ENCODE measurements around the gene NDUFV3. TPM values are rescaled to one million over a fixed set of nuclear protein-coding genes. Genes with fewer than 3 reads are reported as not detected.
"Not testable (repeated sequence)": the region's sequence is repeated elsewhere in the genome, so short reads cannot be mapped to it uniquely, and the experiment has no call there.

NDUFV3 gene
- total RNA-seq, 2 donors from 2014 or later = 17.8 to 18.0 TPM

DNA sequence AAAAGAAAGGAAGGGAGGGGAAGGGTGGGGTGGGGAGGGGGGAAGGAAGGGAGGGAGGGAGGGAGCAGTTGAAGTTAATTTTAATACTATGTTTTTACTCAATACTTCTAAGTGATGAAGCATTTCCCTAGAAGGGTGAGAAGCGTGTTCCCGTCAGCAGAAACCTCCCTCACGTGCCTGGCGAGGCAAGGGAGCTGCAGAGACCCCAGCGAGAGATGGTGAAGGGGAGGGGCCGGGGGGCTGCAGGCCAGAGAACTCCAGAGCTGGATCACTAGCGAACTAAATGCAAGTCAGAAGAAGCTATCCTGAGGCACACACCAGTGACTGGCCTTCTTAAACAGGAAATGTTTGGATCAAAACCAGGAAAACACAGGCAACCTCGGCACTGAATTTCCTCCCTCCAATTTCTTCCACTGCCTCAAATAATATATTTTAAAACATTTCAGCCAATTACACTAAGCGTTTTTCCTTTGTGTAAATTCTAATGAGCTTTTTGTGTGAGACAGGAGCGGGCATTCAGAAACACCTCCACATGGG lies 31.7 kb upstream of the NDUFV3 start:
- H3K27me3 Mint-ChIP-seq = no peaks in the 10 kb centered on the region
- no peak overlapping the region for H3K27ac Mint-ChIP-seq
- peaks cover 5% of the 10 kb centered on the region for H3K36me3 Mint-ChIP-seq (ENCODE audit: low read depth)
- peaks cover 24% of the 10 kb centered on the region for H3K4me1 Mint-ChIP-seq
- DNase-seq = no peak
- H3K4me3 Mint-ChIP-seq = no peak overlapping the region
- H3K9me3 ChIP-seq (ENCODE audit: control insufficient read depth, low read length, poor library complexity, severe bottlenecking) = no peaks in the 10 kb centered on the region
- no peak for ATAC-seq

DNA sequence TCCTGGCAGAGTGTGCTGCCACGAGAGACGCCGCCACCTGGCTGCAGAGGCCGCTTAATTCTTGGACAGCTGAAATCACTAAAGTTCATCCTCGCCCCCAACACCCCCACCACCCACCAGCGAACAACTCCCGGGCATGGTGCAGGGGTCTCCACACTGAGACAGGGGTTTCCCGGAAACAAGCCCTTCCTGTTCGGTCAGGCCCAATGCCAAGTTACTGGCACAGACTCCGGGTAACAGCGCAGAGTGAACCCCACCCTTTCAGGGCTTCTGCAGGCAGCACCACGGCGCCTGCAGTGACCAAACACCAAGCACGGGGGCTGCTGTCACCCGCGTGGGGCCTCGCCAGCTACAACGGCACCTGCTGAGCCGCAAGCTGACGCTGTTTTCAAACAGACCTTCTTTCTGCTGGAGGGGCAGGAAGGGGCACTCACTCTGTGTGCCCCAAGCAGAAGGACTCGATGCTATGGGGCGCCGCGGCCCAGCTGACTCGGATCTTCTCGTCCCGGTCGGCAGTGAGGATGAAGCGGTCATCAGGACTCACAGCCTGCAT lies 31.2 kb upstream of the NDUFV3 start:
- Mint-ChIP-seq H3K4me1 (peaks cover 20% of the 10 kb centered on the region), H3K27me3 (no peaks in the 10 kb centered on the region), H3K36me3 (ENCODE audit: low read depth) (peaks cover 5% of the 10 kb centered on the region), H3K27ac (no peak overlapping the region), H3K4me3 (no peak overlapping the region)
- ATAC-seq (no peak), DNase-seq (no peak)
- no peaks in the 10 kb centered on the region for H3K9me3 ChIP-seq (ENCODE audit: control insufficient read depth, low read length, poor library complexity, severe bottlenecking)

DNA sequence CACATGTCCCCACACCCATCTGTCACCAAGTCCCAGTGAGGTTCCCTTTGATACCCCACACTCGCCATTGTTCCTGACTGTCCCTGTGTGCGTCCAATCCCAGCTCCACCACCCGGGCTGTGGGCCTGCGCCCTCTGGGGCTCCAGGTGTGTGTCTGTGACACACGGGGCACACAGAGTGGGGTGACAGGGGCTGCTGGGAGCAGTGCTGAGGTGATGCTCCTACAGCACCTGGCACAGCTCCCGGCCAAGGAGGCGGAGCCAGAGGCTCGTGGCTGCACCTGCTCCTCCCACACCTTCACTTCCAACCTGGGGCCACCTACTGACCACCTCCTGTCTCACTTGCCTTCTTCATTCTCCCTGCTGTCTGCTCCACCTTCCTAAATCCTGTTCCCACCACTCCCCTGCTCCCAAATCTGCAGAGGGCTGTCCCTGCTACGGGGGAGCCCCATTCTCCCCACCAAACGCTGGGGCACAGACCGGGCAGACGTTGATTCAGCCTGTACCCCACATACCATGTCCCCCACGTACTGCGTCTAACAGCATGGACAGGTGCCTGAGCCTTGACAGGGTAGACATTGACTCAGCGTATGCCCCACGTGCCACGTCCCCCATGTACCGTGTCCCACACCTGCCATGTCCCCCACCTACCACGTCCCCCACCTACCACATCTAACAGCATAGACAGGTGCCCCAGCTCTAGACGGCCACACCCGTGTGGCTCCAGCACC lies 30.2 kb upstream of the NDUFV3 start:
- no peak for DNase-seq
- no peak for ATAC-seq
- no peak overlapping the region for H3K4me3 Mint-ChIP-seq
- H3K9me3 ChIP-seq (ENCODE audit: control insufficient read depth, low read length, poor library complexity, severe bottlenecking) = no peaks in the 10 kb centered on the region
- H3K36me3 Mint-ChIP-seq (ENCODE audit: low read depth) = peaks cover 3% of the 10 kb centered on the region
- peaks cover 18% of the 10 kb centered on the region for H3K4me1 Mint-ChIP-seq
- no peaks in the 10 kb centered on the region for H3K27me3 Mint-ChIP-seq
- no peak overlapping the region for H3K27ac Mint-ChIP-seq

DNA sequence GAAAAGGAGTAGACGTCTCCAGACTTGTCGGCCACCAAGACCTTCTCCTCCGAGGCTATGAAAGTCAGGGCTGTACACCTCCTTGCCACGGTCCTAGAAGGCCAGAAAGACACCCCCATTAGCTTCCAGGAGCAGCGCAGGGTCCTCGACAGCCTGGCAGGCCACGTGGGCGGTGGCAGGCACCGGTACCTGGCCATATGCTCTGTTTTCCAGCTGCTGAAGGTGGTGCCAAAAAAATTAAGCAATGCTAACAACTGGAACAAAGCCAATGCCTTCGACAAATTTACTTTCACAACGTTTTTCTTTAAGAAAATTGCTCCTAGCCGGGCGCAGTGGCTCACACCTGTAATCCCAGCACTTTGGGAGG lies 29.6 kb upstream of the NDUFV3 start:
- ATAC-seq (no peak), DNase-seq (no peak)
- no peaks in the 10 kb centered on the region for H3K9me3 ChIP-seq (ENCODE audit: control insufficient read depth, low read length, poor library complexity, severe bottlenecking)
- H3K4me3 Mint-ChIP-seq = no peak overlapping the region
- peaks cover 3% of the 10 kb centered on the region for H3K36me3 Mint-ChIP-seq (ENCODE audit: low read depth)
- H3K4me1 Mint-ChIP-seq = peaks cover 17% of the 10 kb centered on the region
- no peaks in the 10 kb centered on the region for H3K27me3 Mint-ChIP-seq
- no peak overlapping the region for H3K27ac Mint-ChIP-seq

DNA sequence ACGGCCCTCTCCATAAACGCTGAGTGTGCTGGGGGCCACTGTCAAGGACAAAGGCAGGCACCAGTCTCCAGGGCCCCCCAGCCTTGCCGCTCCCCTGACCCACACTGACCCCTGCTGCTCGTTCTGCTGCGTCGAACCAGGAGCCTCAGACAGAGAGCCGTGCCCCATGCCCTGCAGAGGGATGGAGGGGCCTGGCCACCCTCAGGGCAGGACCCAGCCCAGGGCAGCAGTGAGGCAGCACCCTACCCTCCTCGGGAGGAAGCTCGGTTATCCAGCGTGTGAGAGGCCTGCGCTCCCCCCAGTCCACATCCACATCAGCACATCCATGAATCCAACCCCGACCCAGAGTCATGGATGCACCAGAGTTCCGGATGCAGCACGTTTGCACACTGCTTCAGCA lies 28.8 kb upstream of the NDUFV3 start:
- H3K4me3 Mint-ChIP-seq = no peak overlapping the region
- no peaks in the 10 kb centered on the region for H3K36me3 Mint-ChIP-seq (ENCODE audit: low read depth)
- ATAC-seq (no peak), DNase-seq (no peak)
- H3K27me3 Mint-ChIP-seq = no peaks in the 10 kb centered on the region
- H3K9me3 ChIP-seq (ENCODE audit: control insufficient read depth, low read length, poor library complexity, severe bottlenecking) = no peaks in the 10 kb centered on the region
- peak overlapping the region; percentile 4 for H3K27ac Mint-ChIP-seq
- H3K4me1 Mint-ChIP-seq = peaks cover 14% of the 10 kb centered on the region

DNA sequence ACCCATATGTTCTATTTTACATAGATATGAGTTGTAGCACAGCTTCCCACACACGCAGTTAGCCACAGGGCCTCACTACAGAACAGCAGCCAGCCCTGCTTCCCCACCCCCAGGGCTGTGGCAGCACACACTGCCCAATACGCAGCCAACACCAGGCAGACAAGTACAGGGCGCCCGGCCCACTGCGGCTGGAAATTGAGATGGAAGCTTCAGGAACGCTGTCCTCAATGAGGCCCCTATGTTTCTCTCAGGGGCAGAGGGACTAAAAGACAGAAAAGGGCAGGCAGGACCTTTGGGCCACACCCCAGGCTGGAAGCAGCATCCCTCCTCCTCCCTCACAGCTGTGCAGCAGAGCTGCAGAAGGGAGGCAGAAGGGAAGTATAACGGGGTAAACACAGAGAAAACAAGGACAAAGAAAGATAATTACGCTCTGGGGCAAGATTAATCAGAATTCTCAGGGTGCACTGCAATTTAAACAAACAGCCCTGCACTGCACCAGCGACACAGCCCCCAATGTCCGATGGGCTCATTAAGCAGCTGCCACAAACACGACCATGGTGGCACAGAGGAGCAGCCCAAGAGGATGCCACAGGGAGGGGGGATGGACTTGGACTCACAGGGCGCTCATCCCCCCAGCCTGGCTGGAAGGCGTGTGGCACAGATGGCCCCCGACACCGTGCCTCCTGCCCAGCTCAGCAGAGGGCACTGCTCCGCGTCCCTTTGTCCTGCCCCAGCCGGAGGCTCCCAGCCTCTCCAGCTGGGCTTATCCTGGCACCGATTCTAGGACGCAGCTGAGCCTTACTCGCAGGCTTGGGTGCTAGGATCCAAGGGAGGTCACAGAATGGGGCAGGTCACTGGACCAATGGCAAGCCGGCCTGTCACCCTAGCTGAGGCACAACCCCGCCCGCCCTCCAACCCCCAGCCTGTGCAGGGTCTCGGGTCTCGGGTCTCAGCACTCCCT lies 28.0 kb upstream of the NDUFV3 start:
- H3K27me3 Mint-ChIP-seq = no peaks in the 10 kb centered on the region
- no peak overlapping the region for H3K4me3 Mint-ChIP-seq
- H3K27ac Mint-ChIP-seq = peak overlapping the region; percentile 4
- H3K9me3 ChIP-seq (ENCODE audit: control insufficient read depth, low read length, poor library complexity, severe bottlenecking) = no peaks in the 10 kb centered on the region
- peaks cover 14% of the 10 kb centered on the region for H3K4me1 Mint-ChIP-seq
- H3K36me3 Mint-ChIP-seq (ENCODE audit: low read depth) = no peaks in the 10 kb centered on the region
- ATAC-seq (no peak), DNase-seq (no peak)

DNA sequence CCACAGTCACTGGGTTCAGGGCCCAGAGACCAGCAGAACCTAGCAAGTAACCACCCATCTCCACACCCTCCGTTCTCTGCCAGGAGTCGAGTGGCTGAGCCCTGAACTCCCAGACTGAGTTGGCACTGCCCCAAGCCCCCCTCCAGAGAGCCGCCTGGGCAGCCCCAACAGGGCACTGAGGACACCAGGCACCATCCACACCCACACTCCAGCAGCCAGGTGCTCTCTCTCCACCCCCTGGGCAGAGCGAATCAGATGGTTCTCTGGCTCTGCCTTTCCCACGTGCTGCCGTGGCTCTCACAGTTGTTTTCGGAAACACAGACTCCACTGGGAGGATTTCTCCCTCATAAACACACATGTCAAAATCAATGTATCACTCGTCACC lies 27.3 kb upstream of the NDUFV3 start:
- ATAC-seq (no peak), DNase-seq (no peak)
- peaks cover 14% of the 10 kb centered on the region for H3K4me1 Mint-ChIP-seq
- no peaks in the 10 kb centered on the region for H3K9me3 ChIP-seq (ENCODE audit: control insufficient read depth, low read length, poor library complexity, severe bottlenecking)
- no peaks in the 10 kb centered on the region for H3K36me3 Mint-ChIP-seq (ENCODE audit: low read depth)
- H3K27ac Mint-ChIP-seq = no peak overlapping the region
- H3K4me3 Mint-ChIP-seq = no peak overlapping the region
- no peaks in the 10 kb centered on the region for H3K27me3 Mint-ChIP-seq

DNA sequence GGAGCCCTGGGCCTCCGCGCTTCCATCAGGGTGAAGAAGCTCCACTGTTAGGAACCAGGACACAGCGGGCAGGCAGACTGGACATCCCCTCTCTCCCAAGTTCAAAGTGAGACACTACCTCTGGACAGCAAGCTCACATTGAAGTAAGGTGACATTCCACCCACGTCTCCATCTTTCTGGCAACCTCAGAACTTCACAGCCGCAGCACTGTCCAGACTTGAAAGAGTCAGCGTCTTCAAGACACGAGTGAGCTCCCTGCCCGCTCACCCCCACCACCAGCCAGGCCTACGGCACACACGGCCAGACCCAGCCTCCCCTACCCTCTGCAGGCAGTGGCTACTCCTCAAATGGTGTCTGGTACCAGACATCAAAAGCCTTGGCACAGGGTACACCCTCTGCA lies 24.9 kb upstream of the NDUFV3 start:
- Mint-ChIP-seq H3K4me1 (peaks cover 12% of the 10 kb centered on the region), H3K27me3 (no peaks in the 10 kb centered on the region), H3K36me3 (ENCODE audit: low read depth) (peaks cover 2% of the 10 kb centered on the region), H3K4me3 (no peak overlapping the region), H3K27ac (no peak overlapping the region)
- no peaks in the 10 kb centered on the region for H3K9me3 ChIP-seq (ENCODE audit: control insufficient read depth, low read length, poor library complexity, severe bottlenecking)
- ATAC-seq = no peak
- no peak for DNase-seq

DNA sequence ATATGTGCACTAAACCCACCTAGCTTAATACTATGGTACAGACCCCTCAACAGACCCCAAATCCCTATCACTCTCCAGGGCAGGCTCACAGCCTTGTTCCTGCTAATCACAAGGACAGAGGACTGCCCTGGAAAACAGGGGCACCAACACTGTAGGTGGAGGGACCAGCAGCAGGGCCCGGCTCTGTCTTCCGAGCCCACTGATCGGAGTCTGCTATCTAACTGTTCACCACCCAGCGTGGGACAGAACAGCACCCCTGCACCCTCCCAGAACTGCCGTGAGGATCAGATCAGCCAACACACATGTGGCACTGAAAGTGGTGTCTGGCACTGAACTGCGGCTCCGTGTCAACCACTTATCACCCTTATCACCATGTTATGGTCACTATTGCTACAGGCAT lies 20.0 kb upstream of the NDUFV3 start:
- peaks cover 2% of the 10 kb centered on the region for H3K36me3 Mint-ChIP-seq (ENCODE audit: low read depth)

DNA sequence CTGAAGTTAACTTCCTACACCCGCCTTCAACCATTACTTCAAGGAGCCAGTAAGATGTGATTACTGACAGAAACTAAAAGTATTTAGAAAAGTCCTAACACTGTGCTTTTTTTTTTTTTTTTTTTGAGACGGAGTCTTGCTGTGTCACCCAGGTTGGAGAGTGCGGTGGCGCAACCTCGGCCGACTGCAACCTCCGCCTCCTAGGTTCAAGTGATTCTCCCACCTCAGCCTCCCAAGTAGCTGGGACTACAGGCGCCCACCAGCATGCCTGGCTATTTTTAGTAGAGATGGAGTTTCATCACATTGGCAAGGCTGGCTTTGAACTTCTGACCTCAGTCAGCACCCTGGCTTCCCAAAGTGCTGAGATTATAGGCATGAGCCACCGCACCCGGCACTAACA lies 17.3 kb upstream of the NDUFV3 start:
- not testable (repeated sequence) for DNase-seq; H3K27me3 Mint-ChIP-seq; H3K27ac Mint-ChIP-seq; H3K4me3 Mint-ChIP-seq; H3K36me3 Mint-ChIP-seq (ENCODE audit: low read depth); ATAC-seq; H3K9me3 ChIP-seq (ENCODE audit: control insufficient read depth, low read length, poor library complexity, severe bottlenecking)
- H3K4me1 Mint-ChIP-seq = peaks cover 23% of the 10 kb centered on the region

More for the DNA sequence above, 20.0 kb upstream of the NDUFV3 start:
- ATAC-seq (no peak), DNase-seq (no peak)
- Mint-ChIP-seq H3K4me1 (peaks cover 2% of the 10 kb centered on the region), H3K4me3 (no peak overlapping the region), H3K27ac (peak overlapping the region; percentile 51), H3K27me3 (no peaks in the 10 kb centered on the region)
- no peaks in the 10 kb centered on the region for H3K9me3 ChIP-seq (ENCODE audit: control insufficient read depth, low read length, poor library complexity, severe bottlenecking)

DNA sequence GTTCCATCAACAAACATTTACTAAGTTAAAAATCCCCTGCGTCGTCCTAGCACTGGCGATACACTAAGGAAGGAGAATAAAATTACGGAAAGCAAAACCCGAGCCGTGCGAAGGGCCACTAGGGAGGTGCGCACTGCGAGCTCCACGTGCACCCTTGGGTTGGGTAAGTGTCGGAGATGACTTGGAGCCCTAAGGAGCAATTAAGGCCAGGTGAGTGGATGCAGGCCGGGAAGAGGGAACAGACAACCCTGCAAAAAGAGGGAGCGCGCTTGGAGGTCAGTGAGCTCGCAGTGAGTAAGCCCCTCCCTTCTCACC lies 14.5 kb upstream of the NDUFV3 start:
- Mint-ChIP-seq H3K27me3 (no peaks in the 10 kb centered on the region), H3K36me3 (ENCODE audit: low read depth) (peaks cover 3% of the 10 kb centered on the region), H3K27ac (peak overlapping the region; percentile 97), H3K4me1 (peaks cover 23% of the 10 kb centered on the region), H3K4me3 (peak overlapping the region; percentile 98)
- ATAC-seq (peak; percentile 7), DNase-seq (no peak)
- H3K9me3 ChIP-seq (ENCODE audit: control insufficient read depth, low read length, poor library complexity, severe bottlenecking) = no peaks in the 10 kb centered on the region

DNA sequence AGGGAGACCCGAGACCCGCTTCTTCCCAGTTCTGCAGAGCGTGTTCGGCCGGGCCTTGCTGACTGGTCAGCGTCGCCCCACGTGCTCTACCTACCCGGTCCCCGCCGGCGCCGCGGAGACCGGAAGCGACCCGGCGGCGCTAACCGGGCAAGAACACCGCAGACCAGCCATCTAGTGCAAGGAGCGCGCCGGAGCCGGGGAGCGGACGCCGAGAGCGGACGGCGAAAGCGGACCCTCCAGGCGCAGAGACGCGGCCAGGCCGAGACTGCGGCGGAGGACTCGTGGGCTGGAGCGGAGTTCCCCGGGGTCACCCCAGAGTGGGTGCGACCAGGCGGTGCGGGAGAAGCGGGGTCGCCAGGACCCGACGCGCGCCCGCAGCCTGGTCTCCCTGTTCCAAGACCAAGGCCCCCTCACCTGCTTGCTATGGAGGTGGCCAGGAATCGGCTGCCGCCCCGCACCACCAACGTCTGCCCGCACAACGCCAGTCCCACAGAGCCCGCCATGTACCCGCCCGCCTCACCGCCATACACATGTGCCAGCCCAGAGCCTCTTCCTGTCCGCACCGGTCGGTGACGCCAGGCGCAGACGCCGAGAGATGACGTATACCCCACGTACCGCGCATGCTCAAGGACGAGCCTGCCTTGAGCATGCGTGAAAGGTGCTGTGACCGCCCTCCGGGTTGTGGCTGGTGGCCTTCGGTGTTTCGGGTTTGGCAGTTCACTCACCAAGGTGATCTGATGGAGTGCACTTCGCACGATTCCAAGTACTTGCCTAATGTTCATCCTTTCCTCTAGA lies 13.9 kb upstream of the NDUFV3 start, which contains the start of gene WDR4:
Gene WDR4 (minus strand): TSS at position 547 of the 795 bp plus-strand sequence. CDS start 44 bp downstream, at position 503.
- Mint-ChIP-seq H3K27me3 (no peaks in the 10 kb centered on the region), H3K36me3 (ENCODE audit: low read depth) (peaks cover 3% of the 10 kb centered on the region)

More for the DNA sequence above, 13.9 kb upstream of the NDUFV3 start, which contains the start of gene WDR4:
- ATAC-seq = peak; percentile 93
- H3K4me3 Mint-ChIP-seq = peak within 1 kb of the TSS; percentile 98
- H3K9me3 ChIP-seq (ENCODE audit: control insufficient read depth, low read length, poor library complexity, severe bottlenecking) = no peaks in the 10 kb centered on the region
- H3K27ac Mint-ChIP-seq = peak within 1 kb of the TSS; percentile 97
- peak; percentile 89 to 99 (median 95) for DNase-seq
- peaks cover 23% of the 10 kb centered on the region for H3K4me1 Mint-ChIP-seq

Measured in T-helper 17 cell (primary cell).